HepG2 (cell line): Measurements from ENCODE around the gene PLCG2. TPM values are rescaled to one million over a fixed set of nuclear protein-coding genes. Genes with fewer than 3 reads are reported as not detected.

Experiments used
- AHR ChIP-seq: IDR thresholded peaks from 2 replicates; pipeline ENCODE4 v1.6.1; 2018; ENCODE audit warnings: missing genetic modification reagents, missing compliant biosample characterization
- ATF4 ChIP-seq, 2 experiments: fragments of 450-650 bp in 1 of 2; sonication (generic) in 1 of 2; formaldehyde crosslinking; IDR thresholded peaks; 2 replicates each; pipeline versions ENCODE4 v1.5.0 to v1.8.0; 2020 to 2022; ENCODE audit warnings: mild to moderate bottlenecking in 1 of 2, missing genetic modification reagents in 1 of 2
- CERS6 ChIP-seq: sonication (generic); formaldehyde crosslinking; IDR thresholded peaks from 2 replicates; pipeline ENCODE4 v1.5.0; 2020; ENCODE audit warnings: missing genetic modification reagents
- EEA1 ChIP-seq: sonication (generic); formaldehyde crosslinking; IDR thresholded peaks from 2 replicates; pipeline ENCODE4 v1.5.1; 2020; ENCODE audit warnings: mild to moderate bottlenecking, missing genetic modification reagents, borderline replicate concordance
- EP300 ChIP-seq, 3 experiments: sonication (generic) in 1 of 3; formaldehyde crosslinking in 1 of 3; IDR thresholded peaks; 2 replicates each; pipeline versions ENCODE4 v1.5.1 to v1.6.1; 2011 to 2020; ENCODE audit warnings: low read depth in 2 of 3, low read length in 2 of 3, borderline replicate concordance in 1 of 3, improper control_type of control experiment in 1 of 3, mild to moderate bottlenecking in 1 of 3, missing genetic modification reagents in 1 of 3, moderate library complexity in 1 of 3
- MAFF ChIP-seq: IDR thresholded peaks from 2 replicates; pipeline ENCODE4 v1.6.1; 2011; ENCODE audit warnings: low read depth, low read length, improper control_type of control experiment
- MAFK ChIP-seq, 2 experiments: IDR thresholded peaks in 1 of 2; conservative IDR thresholded peaks in 1 of 2; 2 replicates each; pipeline ENCODE4 v1.6.1; 2011; ENCODE audit warnings: improper control_type of control experiment in 2 of 2, low read length in 2 of 2
- NFATC3 ChIP-seq: sonication (generic); formaldehyde crosslinking; IDR thresholded peaks from 2 replicates; pipeline ENCODE4 v1.5.1; 2020; ENCODE audit warnings: mild to moderate bottlenecking, missing genetic modification reagents
- NFE2L1 ChIP-seq: sonication (generic); formaldehyde crosslinking; IDR thresholded peaks from 2 replicates; pipeline ENCODE4 v1.4.0; 2020; ENCODE audit warnings: missing genetic modification reagents, mild to moderate bottlenecking, borderline replicate concordance
- NR2F1 ChIP-seq, 2 experiments: fragments of 450-650 bp in 1 of 2; formaldehyde crosslinking in 1 of 2; IDR thresholded peaks; 2 replicates each; pipeline versions ENCODE4 v1.5.0 to v1.6.1; 2016 to 2020; ENCODE audit warnings: mild to moderate bottlenecking in 1 of 2, missing compliant biosample characterization in 1 of 2, missing genetic modification reagents in 1 of 2, moderate library complexity in 1 of 2
- POGZ ChIP-seq: sonication (generic); formaldehyde crosslinking; IDR thresholded peaks from 2 replicates; pipeline ENCODE4 v1.4.0; 2020; ENCODE audit warnings: mild to moderate bottlenecking, missing genetic modification reagents
- RARA ChIP-seq: IDR thresholded peaks from 2 replicates; pipeline ENCODE4 v1.6.1; 2016; ENCODE audit warnings: missing genetic modification reagents, missing compliant biosample characterization
- RCOR2 ChIP-seq: IDR thresholded peaks from 2 replicates; pipeline ENCODE4 v1.6.1; 2016; ENCODE audit warnings: missing biosample characterization, missing genetic modification reagents
- SMARCC2 ChIP-seq: fragments of 450-650 bp; IDR thresholded peaks from 2 replicates; pipeline ENCODE4 v1.6.1; 2017; ENCODE audit warnings: antibody characterized with exemption, mild to moderate bottlenecking
- U2AF1 ChIP-seq: fragments of 200-400 bp; formaldehyde crosslinking; optimal IDR thresholded peaks from 2 replicates; pipeline ENCODE3; 2017; ENCODE audit warnings: mild to moderate bottlenecking, low read depth, low read length
- ZBTB26 ChIP-seq: IDR thresholded peaks from 2 replicates; pipeline ENCODE4 v1.6.1; 2016; ENCODE audit warnings: missing compliant biosample characterization, missing genetic modification reagents, borderline replicate concordance
- ZNF253 ChIP-seq: sonication (generic); formaldehyde crosslinking; IDR thresholded peaks from 2 replicates; pipeline ENCODE4 v1.8.0; 2022; ENCODE audit warnings: mild to moderate bottlenecking, missing genetic modification reagents, borderline replicate concordance
- ZNF556 ChIP-seq: sonication (generic); formaldehyde crosslinking; IDR thresholded peaks from 2 replicates; pipeline ENCODE4 v1.4.0; 2020; ENCODE audit warnings: mild to moderate bottlenecking, missing genetic modification reagents, borderline replicate concordance
- ZNF749 ChIP-seq: sonication (generic); formaldehyde crosslinking; IDR thresholded peaks from 2 replicates; pipeline ENCODE4 v1.8.0; 2022; ENCODE audit warnings: mild to moderate bottlenecking, missing genetic modification reagents, moderate library complexity, borderline replicate concordance
- polyA plus RNA-seq, 8 experiments: library from polyadenylated mRNA; depleted of rRNA in 3 of 8; stranded (reverse) in 7 of 8; unstranded in 1 of 8; fragments of >200 nt; fragmentation: Illumina TruSeq in 4 of 8; extraction: Trizol in 4 of 8; gene quantifications; 2 replicates each; pipeline versions ENCODE4 v1.2.1 to v1.2.3, GENCODE V29; 2011 to 2016; ENCODE audit warnings: low read depth in 4 of 8, missing spikeins in 1 of 8, mixed read lengths in 1 of 8; ENCODE audit not compliant: insufficient read depth in 1 of 8
- total RNA-seq, 5 experiments: library from RNA; depleted of rRNA; stranded (reverse); fragments of >200 nt; fragmentation: Illumina TruSeq; extraction: Trizol; gene quantifications; 2 replicates each; pipeline ENCODE4 v1.2.3, GENCODE V29; 2016; ENCODE audit warnings: low read depth in 1 of 5
- TF ChIP-seq, protein P1 (sequence below): sonication (generic); formaldehyde crosslinking; IDR thresholded peaks from 2 replicates; pipeline ENCODE4 v1.5.1; 2020; ENCODE audit warnings: mild to moderate bottlenecking, missing genetic modification reagents, borderline replicate concordance

The PLCG2 gene
- total and polyA plus RNA-seq, 2 of the 13 experiments (the other 11 are each of a cell fraction or from before 2014, with no cell fraction given): 0.13 to 0.18 TPM

DNA sequence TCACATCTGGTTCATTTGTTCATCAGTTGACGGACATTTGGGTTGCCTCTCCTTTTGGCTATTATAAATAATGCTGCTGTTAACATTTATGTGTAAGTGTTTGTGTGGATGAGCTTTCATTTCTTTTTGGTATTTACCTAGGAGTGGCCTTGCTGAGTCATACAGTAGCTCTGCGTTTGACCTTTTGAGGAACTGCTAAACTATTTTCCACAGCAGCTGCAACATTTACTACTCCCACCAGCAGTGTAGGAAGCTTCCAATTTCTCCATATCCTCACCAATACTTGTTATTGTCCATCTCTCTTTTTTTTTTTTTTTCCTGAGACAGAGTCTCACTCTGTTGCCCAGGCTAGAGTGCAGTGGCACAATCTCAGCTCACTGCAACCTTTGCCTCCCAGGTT, 20.7 kb upstream of the PLCG2 start (continued):
- TF ChIP-seq NR2F1 (CRISPR knock-in tag; IDR thresholded peaks at IDR 0.05): peak; percentile 28 to 65; a peak in 2 of 4 replicates
- no peak for TF ChIP-seq EEA1 (CRISPR knock-in tag)
- peak; percentile 92 for TF ChIP-seq RARA (CRISPR knock-in tag)
- no peak for TF ChIP-seq SMARCC2
- TF ChIP-seq U2AF1: no peak
- TF ChIP-seq, protein P1, sequence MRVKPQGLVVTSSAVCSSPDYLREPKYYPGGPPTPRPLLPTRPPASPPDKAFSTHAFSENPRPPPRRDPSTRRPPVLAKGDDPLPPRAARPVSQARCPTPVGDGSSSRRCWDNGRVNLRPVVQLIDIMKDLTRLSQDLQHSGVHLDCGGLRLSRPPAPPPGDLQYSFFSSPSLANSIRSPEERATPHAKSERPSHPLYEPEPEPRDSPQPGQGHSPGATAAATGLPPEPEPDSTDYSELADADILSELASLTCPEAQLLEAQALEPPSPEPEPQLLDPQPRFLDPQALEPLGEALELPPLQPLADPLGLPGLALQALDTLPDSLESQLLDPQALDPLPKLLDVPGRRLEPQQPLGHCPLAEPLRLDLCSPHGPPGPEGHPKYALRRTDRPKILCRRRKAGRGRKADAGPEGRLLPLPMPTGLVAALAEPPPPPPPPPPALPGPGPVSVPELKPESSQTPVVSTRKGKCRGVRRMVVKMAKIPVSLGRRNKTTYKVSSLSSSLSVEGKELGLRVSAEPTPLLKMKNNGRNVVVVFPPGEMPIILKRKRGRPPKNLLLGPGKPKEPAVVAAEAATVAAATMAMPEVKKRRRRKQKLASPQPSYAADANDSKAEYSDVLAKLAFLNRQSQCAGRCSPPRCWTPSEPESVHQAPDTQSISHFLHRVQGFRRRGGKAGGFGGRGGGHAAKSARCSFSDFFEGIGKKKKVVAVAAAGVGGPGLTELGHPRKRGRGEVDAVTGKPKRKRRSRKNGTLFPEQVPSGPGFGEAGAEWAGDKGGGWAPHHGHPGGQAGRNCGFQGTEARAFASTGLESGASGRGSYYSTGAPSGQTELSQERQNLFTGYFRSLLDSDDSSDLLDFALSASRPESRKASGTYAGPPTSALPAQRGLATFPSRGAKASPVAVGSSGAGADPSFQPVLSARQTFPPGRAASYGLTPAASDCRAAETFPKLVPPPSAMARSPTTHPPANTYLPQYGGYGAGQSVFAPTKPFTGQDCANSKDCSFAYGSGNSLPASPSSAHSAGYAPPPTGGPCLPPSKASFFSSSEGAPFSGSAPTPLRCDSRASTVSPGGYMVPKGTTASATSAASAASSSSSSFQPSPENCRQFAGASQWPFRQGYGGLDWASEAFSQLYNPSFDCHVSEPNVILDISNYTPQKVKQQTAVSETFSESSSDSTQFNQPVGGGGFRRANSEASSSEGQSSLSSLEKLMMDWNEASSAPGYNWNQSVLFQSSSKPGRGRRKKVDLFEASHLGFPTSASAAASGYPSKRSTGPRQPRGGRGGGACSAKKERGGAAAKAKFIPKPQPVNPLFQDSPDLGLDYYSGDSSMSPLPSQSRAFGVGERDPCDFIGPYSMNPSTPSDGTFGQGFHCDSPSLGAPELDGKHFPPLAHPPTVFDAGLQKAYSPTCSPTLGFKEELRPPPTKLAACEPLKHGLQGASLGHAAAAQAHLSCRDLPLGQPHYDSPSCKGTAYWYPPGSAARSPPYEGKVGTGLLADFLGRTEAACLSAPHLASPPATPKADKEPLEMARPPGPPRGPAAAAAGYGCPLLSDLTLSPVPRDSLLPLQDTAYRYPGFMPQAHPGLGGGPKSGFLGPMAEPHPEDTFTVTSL (CRISPR knock-in tag): 0 out of 2 replicates have a peak, but pooled peaks have one; percentile 19
- no peak for TF ChIP-seq RCOR2 (CRISPR knock-in tag)
- TF ChIP-seq AHR: no peak
- TF ChIP-seq MAFK (conservative IDR thresholded peaks at IDR 0.05 in 1 of 2, IDR thresholded peaks at IDR 0.05 in 1 of 2; ENCODE audit: low read length in 2 of 2): peak; percentile 47 to 52
- TF ChIP-seq NFE2L1 (CRISPR knock-in tag): no peak
- TF ChIP-seq ZNF556 (CRISPR knock-in tag): no peak
- TF ChIP-seq ZNF749: no peak
- peak in 1 of 2 experiments; percentile 58; a peak in 1 of 4 replicates for TF ChIP-seq EP300 (IDR thresholded peaks at IDR 0.05; ENCODE audit: low read depth in 2 of 2, low read length in 2 of 2)
- TF ChIP-seq EP300 (CRISPR knock-in tag; IDR thresholded peaks at IDR 0.05; ENCODE audit: borderline replicate concordance): no peak
- TF ChIP-seq POGZ (CRISPR knock-in tag): no peak
- TF ChIP-seq ZBTB26 (CRISPR knock-in tag): no peak
- no peak for TF ChIP-seq ATF4 (CRISPR knock-in tag; IDR thresholded peaks at IDR 0.05)
- TF ChIP-seq ZNF253 (CRISPR knock-in tag): no peak
- TF ChIP-seq CERS6: no peak
- TF ChIP-seq NFATC3 (CRISPR knock-in tag): no peak
- TF ChIP-seq MAFF: peak; percentile 51
